MM.1S (cell line): Measurements from ENCODE around the gene IFITM5.

Experiments used
- CTCF ChIP-seq: fragments of 300-600 bp; sonication (generic); IDR thresholded peaks from 2 replicates; pipeline ENCODE4 v1.5.1; 2016; ENCODE audit warnings: antibody characterized with exemption, low read length, mixed read lengths
- EZH2 ChIP-seq: fragments of 300-600 bp; sonication (generic); optimal IDR thresholded peaks from 2 replicates; pipeline ENCODE3; 2017; ENCODE audit warnings: low read depth, mild to moderate bottlenecking, antibody characterized with exemption, low read length, mixed read lengths
- EZH2phosphoT487 ChIP-seq: fragments of 300-600 bp; sonication (generic); IDR thresholded peaks from 2 replicates; pipeline ENCODE4 v1.6.1; 2018; ENCODE audit warnings: antibody characterized with exemption, low read length

- TF ChIP-seq CTCF (no peak), EZH2 (no peak), EZH2phosphoT487 (no peak)
These were observed 7.8 kb downstream of the IFITM5 start for GRCh38 chr11:291281-292210.
